ENCODE data around the gene NCKAP5.

NCKAP5 gene

DNA sequence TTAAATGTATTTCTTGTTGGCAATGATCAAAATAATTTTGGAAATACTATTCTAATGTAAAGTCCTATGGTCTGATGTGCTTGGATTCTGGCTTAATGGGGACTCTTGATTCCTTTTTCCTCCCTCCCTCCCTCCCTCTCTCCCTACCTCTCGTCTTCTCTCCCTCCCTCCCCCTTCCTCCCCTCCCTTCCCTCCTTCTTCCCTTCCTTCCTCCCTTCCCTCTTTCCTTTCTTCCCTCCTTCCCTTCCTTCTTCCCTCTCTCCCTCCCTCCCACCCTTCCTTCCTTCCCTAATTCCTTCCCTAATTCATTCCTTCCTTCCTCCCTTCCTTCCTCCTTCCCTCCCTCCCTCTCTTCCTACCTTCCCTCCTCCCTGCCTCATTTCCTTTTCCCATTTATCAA lies 19.9 kb upstream of the NCKAP5 start:
- no peak overlapping the region for H3K14ac ChIP-seq (ENCODE audit: low read length)
- H2BK12ac ChIP-seq (ENCODE audit: low read length): no peak overlapping the region
- no peak overlapping the region for H2AFZ ChIP-seq (ENCODE audit: low read length)
- no peak overlapping the region for H4K91ac ChIP-seq (ENCODE audit: low read depth, low read length, poor library complexity)
- H3K4me3 ChIP-seq (ENCODE audit: low read length in 2 of 2): no peak overlapping the region
- H3K27ac ChIP-seq (replicated peaks; ENCODE audit: low read length): no peak overlapping the region
- H3K18ac ChIP-seq (ENCODE audit: low read length): no peak overlapping the region
- H3K4me1 ChIP-seq (ENCODE audit: control insufficient read depth in 2 of 2, insufficient read depth in 1 of 2, low read depth in 1 of 2, low read length in 2 of 2): peaks cover 1 to 10% of the 10 kb centered on the region in 2 donors
- no peak overlapping the region for H2BK5ac ChIP-seq (ENCODE audit: low read length)
- no peak overlapping the region for H3K4ac ChIP-seq (ENCODE audit: low read length)
- H3K23ac ChIP-seq (ENCODE audit: low read depth, low read length, poor library complexity): no peak overlapping the region
- H2BK15ac ChIP-seq (ENCODE audit: low read length): no peak overlapping the region
- no peaks in the 10 kb centered on the region for H3K79me1 ChIP-seq (ENCODE audit: low read depth, low read length)
- H2AK5ac ChIP-seq (ENCODE audit: low read depth, low read length): no peak overlapping the region
- no peak for DNase-seq (ENCODE audit: low spot score)
- H3K4me2 ChIP-seq (ENCODE audit: insufficient read depth, low read length, poor library complexity, severe bottlenecking): no peak overlapping the region
- no peak overlapping the region for H2BK120ac ChIP-seq (ENCODE audit: low read depth, low read length)
- peaks cover 0 to 9% of the 10 kb centered on the region in 2 donors for H3K9me3 ChIP-seq (replicated peaks in 1 of 2; ENCODE audit: control insufficient read depth in 2 of 2, insufficient read depth in 1 of 2, low read depth in 1 of 2, low read length in 2 of 2)
- H4K8ac ChIP-seq (ENCODE audit: low read depth, low read length): no peak overlapping the region
- no peaks in the 10 kb centered on the region for H3K27me3 ChIP-seq (ENCODE audit: control insufficient read depth in 3 of 3, insufficient read depth in 3 of 3, low read depth in 1 of 3, low read length in 3 of 3)
- WGBS, 2 donors (ENCODE audit: extremely low coverage in 2 of 2, insufficient read length in 2 of 2, insufficient replicate concordance in 1 of 2): no CpG with 5 or more reads among the region's 1 CpG
- no peak overlapping the region for H3K9ac ChIP-seq (ENCODE audit: low read depth, low read length, poor library complexity)
- peaks cover 0 to 21% of the 10 kb centered on the region in 2 donors for H3K36me3 ChIP-seq (replicated peaks in 1 of 2; ENCODE audit: control insufficient read depth in 2 of 2, insufficient read depth in 2 of 2, low read length in 2 of 2)

GRCh38 chr2:133586978-133587377 lies 18.7 kb upstream of the NCKAP5 start:
- Histone ChIP-seq H3K36me3 (replicated peaks in 1 of 2; ENCODE audit: control insufficient read depth in 2 of 2, insufficient read depth in 2 of 2, low read length in 2 of 2) (peaks cover 0 to 23% of the 10 kb centered on the region in 2 donors), H4K8ac (ENCODE audit: low read depth, low read length) (no peak overlapping the region), H3K18ac (ENCODE audit: low read length) (no peak overlapping the region), H3K9ac (ENCODE audit: low read depth, low read length, poor library complexity) (no peak overlapping the region), H3K4ac (ENCODE audit: low read length) (no peak overlapping the region), H3K4me3 (ENCODE audit: low read length in 2 of 2) (no peak overlapping the region), H2AK5ac (ENCODE audit: low read depth, low read length) (no peak overlapping the region), H3K4me1 (ENCODE audit: control insufficient read depth in 2 of 2, insufficient read depth in 1 of 2, low read depth in 1 of 2, low read length in 2 of 2) (peaks cover 1 to 10% of the 10 kb centered on the region in 2 donors), H2BK5ac (ENCODE audit: low read length) (no peak overlapping the region), H4K91ac (ENCODE audit: low read depth, low read length, poor library complexity) (no peak overlapping the region), H3K79me1 (ENCODE audit: low read depth, low read length) (no peaks in the 10 kb centered on the region), H2BK15ac (ENCODE audit: low read length) (no peak overlapping the region), H3K23ac (ENCODE audit: low read depth, low read length, poor library complexity) (no peak overlapping the region), H2BK12ac (ENCODE audit: low read length) (no peak overlapping the region), H2BK120ac (ENCODE audit: low read depth, low read length) (no peak overlapping the region), H3K4me2 (ENCODE audit: insufficient read depth, low read length, poor library complexity, severe bottlenecking) (no peak overlapping the region), H3K9me3 (replicated peaks in 1 of 2; ENCODE audit: control insufficient read depth in 2 of 2, insufficient read depth in 1 of 2, low read depth in 1 of 2, low read length in 2 of 2) (peaks cover 0 to 9% of the 10 kb centered on the region in 2 donors), H3K14ac (ENCODE audit: low read length) (no peak overlapping the region), H2AFZ (ENCODE audit: low read length) (no peak overlapping the region), H3K27ac (replicated peaks; ENCODE audit: low read length) (no peak overlapping the region), H3K27me3 (ENCODE audit: control insufficient read depth in 3 of 3, insufficient read depth in 3 of 3, low read depth in 1 of 3, low read length in 3 of 3) (no peaks in the 10 kb centered on the region)
- DNase-seq (ENCODE audit: low spot score): no peak
- WGBS, 2 donors (ENCODE audit: extremely low coverage in 2 of 2, insufficient read length in 2 of 2, insufficient replicate concordance in 1 of 2): no CpG with 5 or more reads among the region's 6 CpGs

- peaks cover 0 to 25% of the 10 kb centered on the region in 2 donors for H3K36me3 ChIP-seq (replicated peaks in 1 of 2; ENCODE audit: control insufficient read depth in 2 of 2, insufficient read depth in 2 of 2, low read length in 2 of 2)
- H2AFZ ChIP-seq (ENCODE audit: low read length): no peak overlapping the region
- H3K14ac ChIP-seq (ENCODE audit: low read length): no peak overlapping the region
- no peak overlapping the region for H4K8ac ChIP-seq (ENCODE audit: low read depth, low read length)
- DNase-seq (ENCODE audit: low spot score): no peak
- no peak overlapping the region for H2BK120ac ChIP-seq (ENCODE audit: low read depth, low read length)
- H3K27ac ChIP-seq (replicated peaks; ENCODE audit: low read length): no peak overlapping the region
- no peak overlapping the region for H2BK12ac ChIP-seq (ENCODE audit: low read length)
- H3K4ac ChIP-seq (ENCODE audit: low read length): no peak overlapping the region
- H2BK5ac ChIP-seq (ENCODE audit: low read length): no peak overlapping the region
- no peak overlapping the region for H2BK15ac ChIP-seq (ENCODE audit: low read length)
- peaks cover 0 to 7% of the 10 kb centered on the region in 2 donors for H3K4me1 ChIP-seq (ENCODE audit: control insufficient read depth in 2 of 2, insufficient read depth in 1 of 2, low read depth in 1 of 2, low read length in 2 of 2)
- no peaks in the 10 kb centered on the region for H3K79me1 ChIP-seq (ENCODE audit: low read depth, low read length)
- no peaks in the 10 kb centered on the region for H3K27me3 ChIP-seq (ENCODE audit: control insufficient read depth in 3 of 3, insufficient read depth in 3 of 3, low read depth in 1 of 3, low read length in 3 of 3)
- no peak overlapping the region for H3K4me3 ChIP-seq (ENCODE audit: low read length in 2 of 2)
- H3K23ac ChIP-seq (ENCODE audit: low read depth, low read length, poor library complexity): no peak overlapping the region
- no peak overlapping the region for H3K4me2 ChIP-seq (ENCODE audit: insufficient read depth, low read length, poor library complexity, severe bottlenecking)
- H3K9me3 ChIP-seq (replicated peaks in 1 of 2; ENCODE audit: control insufficient read depth in 2 of 2, insufficient read depth in 1 of 2, low read depth in 1 of 2, low read length in 2 of 2): no peaks in the 10 kb centered on the region
- no peak overlapping the region for H3K9ac ChIP-seq (ENCODE audit: low read depth, low read length, poor library complexity)
- no CpG with 5 or more reads among the region's 1 CpG for WGBS, 2 donors (ENCODE audit: extremely low coverage in 2 of 2, insufficient read length in 2 of 2, insufficient replicate concordance in 1 of 2)
- H4K91ac ChIP-seq (ENCODE audit: low read depth, low read length, poor library complexity): no peak overlapping the region
- H3K18ac ChIP-seq (ENCODE audit: low read length): no peak overlapping the region
- H2AK5ac ChIP-seq (ENCODE audit: low read depth, low read length): no peak overlapping the region
These were observed 12.9 kb upstream of the NCKAP5 start for GRCh38 chr2:133581010-133581760.

- Histone ChIP-seq H3K27ac (replicated peaks; ENCODE audit: low read length) (no peak overlapping the region), H2AK5ac (ENCODE audit: low read depth, low read length) (no peak overlapping the region), H3K23ac (ENCODE audit: low read depth, low read length, poor library complexity) (no peak overlapping the region), H2BK15ac (ENCODE audit: low read length) (no peak overlapping the region), H3K4me2 (ENCODE audit: insufficient read depth, low read length, poor library complexity, severe bottlenecking) (no peak overlapping the region), H3K9ac (ENCODE audit: low read depth, low read length, poor library complexity) (no peak overlapping the region), H2AFZ (ENCODE audit: low read length) (no peak overlapping the region), H3K4me1 (ENCODE audit: control insufficient read depth in 2 of 2, insufficient read depth in 1 of 2, low read depth in 1 of 2, low read length in 2 of 2) (peaks cover 0 to 12% of the 10 kb centered on the region in 2 donors), H3K4me3 (ENCODE audit: low read length in 2 of 2) (no peak overlapping the region), H3K18ac (ENCODE audit: low read length) (no peak overlapping the region), H2BK12ac (ENCODE audit: low read length) (no peak overlapping the region), H4K91ac (ENCODE audit: low read depth, low read length, poor library complexity) (no peak overlapping the region), H2BK120ac (ENCODE audit: low read depth, low read length) (no peak overlapping the region), H3K36me3 (replicated peaks in 1 of 2; ENCODE audit: control insufficient read depth in 2 of 2, insufficient read depth in 2 of 2, low read length in 2 of 2) (peaks cover 0 to 36% of the 10 kb centered on the region in 2 donors), H3K14ac (ENCODE audit: low read length) (no peak overlapping the region), H3K79me1 (ENCODE audit: low read depth, low read length) (no peaks in the 10 kb centered on the region), H4K8ac (ENCODE audit: low read depth, low read length) (no peak overlapping the region), H3K9me3 (replicated peaks in 1 of 2; ENCODE audit: control insufficient read depth in 2 of 2, insufficient read depth in 1 of 2, low read depth in 1 of 2, low read length in 2 of 2) (no peaks in the 10 kb centered on the region), H3K4ac (ENCODE audit: low read length) (no peak overlapping the region), H3K27me3 (ENCODE audit: control insufficient read depth in 3 of 3, insufficient read depth in 3 of 3, low read depth in 1 of 3, low read length in 3 of 3) (no peaks in the 10 kb centered on the region), H2BK5ac (ENCODE audit: low read length) (no peak overlapping the region)
- WGBS, 2 donors (ENCODE audit: extremely low coverage in 2 of 2, insufficient read length in 2 of 2, insufficient replicate concordance in 1 of 2): no CpG with 5 or more reads among the region's 1 CpG
- DNase-seq (ENCODE audit: low spot score): no peak
These were observed 11.0 kb upstream of the NCKAP5 start for GRCh38 chr2:133579274-133579673.
